ENCODE measurements around the gene LDAH.

DNA sequence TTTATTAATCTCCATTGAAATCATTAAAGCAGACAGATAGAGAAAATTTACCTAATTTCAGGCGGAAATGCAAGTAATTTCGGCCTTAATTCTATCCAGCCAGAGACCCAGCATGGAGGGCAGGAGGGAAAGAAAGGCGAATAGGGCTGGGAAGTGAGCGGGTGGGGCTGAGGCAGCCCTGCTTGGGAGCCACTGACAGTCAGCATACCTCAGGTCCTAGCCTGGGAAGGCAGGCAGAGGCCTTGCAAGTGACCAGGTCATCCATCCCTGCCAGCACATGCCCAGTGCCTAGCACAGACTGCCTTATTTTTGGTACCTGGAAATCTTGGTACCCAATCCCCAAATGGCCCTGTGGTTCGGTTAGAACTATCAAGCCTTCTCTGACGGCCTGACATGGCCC, 154.4 kb downstream of the LDAH start:
- TF ChIP-seq, protein P1, sequence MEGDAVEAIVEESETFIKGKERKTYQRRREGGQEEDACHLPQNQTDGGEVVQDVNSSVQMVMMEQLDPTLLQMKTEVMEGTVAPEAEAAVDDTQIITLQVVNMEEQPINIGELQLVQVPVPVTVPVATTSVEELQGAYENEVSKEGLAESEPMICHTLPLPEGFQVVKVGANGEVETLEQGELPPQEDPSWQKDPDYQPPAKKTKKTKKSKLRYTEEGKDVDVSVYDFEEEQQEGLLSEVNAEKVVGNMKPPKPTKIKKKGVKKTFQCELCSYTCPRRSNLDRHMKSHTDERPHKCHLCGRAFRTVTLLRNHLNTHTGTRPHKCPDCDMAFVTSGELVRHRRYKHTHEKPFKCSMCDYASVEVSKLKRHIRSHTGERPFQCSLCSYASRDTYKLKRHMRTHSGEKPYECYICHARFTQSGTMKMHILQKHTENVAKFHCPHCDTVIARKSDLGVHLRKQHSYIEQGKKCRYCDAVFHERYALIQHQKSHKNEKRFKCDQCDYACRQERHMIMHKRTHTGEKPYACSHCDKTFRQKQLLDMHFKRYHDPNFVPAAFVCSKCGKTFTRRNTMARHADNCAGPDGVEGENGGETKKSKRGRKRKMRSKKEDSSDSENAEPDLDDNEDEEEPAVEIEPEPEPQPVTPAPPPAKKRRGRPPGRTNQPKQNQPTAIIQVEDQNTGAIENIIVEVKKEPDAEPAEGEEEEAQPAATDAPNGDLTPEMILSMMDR (tag by site-specific recombination; IDR thresholded peaks at IDR 0.05), result no peak
- TF ChIP-seq ZNF133 (tag by site-specific recombination; IDR thresholded peaks at IDR 0.05), result no peak
- no peak for TF ChIP-seq YY1 (tag by site-specific recombination; IDR thresholded peaks at IDR 0.05)
- no peak for TF ChIP-seq ZNF24 (tag by site-specific recombination; IDR thresholded peaks at IDR 0.05)
- TF ChIP-seq, protein P2, sequence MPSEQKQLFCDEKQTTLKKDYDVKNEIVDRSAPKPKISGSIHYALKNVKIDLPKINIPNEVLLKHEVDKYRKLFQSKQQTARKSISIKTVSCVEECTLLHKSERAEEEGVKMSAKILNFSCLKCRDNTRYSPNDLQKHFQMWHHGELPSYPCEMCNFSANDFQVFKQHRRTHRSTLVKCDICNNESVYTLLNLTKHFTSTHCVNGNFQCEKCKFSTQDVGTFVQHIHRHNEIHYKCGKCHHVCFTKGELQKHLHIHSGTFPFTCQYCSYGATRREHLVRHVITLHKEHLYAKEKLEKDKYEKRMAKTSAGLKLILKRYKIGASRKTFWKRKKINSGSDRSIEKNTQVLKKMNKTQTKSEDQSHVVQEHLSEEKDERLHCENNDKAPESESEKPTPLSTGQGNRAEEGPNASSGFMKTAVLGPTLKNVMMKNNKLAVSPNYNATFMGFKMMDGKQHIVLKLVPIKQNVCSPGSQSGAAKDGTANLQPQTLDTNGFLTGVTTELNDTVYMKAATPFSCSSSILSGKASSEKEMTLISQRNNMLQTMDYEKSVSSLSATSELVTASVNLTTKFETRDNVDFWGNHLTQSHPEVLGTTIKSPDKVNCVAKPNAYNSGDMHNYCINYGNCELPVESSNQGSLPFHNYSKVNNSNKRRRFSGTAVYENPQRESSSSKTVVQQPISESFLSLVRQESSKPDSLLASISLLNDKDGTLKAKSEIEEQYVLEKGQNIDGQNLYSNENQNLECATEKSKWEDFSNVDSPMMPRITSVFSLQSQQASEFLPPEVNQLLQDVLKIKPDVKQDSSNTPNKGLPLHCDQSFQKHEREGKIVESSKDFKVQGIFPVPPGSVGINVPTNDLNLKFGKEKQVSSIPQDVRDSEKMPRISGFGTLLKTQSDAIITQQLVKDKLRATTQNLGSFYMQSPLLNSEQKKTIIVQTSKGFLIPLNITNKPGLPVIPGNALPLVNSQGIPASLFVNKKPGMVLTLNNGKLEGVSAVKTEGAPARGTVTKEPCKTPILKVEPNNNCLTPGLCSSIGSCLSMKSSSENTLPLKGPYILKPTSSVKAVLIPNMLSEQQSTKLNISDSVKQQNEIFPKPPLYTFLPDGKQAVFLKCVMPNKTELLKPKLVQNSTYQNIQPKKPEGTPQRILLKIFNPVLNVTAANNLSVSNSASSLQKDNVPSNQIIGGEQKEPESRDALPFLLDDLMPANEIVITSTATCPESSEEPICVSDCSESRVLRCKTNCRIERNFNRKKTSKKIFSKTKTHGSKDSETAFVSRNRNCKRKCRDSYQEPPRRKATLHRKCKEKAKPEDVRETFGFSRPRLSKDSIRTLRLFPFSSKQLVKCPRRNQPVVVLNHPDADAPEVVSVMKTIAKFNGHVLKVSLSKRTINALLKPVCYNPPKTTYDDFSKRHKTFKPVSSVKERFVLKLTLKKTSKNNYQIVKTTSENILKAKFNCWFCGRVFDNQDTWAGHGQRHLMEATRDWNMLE (tag by site-specific recombination; conservative IDR thresholded peaks at IDR 0.05; ENCODE audit: low read depth), result no peak
- TF ChIP-seq, protein P3, sequence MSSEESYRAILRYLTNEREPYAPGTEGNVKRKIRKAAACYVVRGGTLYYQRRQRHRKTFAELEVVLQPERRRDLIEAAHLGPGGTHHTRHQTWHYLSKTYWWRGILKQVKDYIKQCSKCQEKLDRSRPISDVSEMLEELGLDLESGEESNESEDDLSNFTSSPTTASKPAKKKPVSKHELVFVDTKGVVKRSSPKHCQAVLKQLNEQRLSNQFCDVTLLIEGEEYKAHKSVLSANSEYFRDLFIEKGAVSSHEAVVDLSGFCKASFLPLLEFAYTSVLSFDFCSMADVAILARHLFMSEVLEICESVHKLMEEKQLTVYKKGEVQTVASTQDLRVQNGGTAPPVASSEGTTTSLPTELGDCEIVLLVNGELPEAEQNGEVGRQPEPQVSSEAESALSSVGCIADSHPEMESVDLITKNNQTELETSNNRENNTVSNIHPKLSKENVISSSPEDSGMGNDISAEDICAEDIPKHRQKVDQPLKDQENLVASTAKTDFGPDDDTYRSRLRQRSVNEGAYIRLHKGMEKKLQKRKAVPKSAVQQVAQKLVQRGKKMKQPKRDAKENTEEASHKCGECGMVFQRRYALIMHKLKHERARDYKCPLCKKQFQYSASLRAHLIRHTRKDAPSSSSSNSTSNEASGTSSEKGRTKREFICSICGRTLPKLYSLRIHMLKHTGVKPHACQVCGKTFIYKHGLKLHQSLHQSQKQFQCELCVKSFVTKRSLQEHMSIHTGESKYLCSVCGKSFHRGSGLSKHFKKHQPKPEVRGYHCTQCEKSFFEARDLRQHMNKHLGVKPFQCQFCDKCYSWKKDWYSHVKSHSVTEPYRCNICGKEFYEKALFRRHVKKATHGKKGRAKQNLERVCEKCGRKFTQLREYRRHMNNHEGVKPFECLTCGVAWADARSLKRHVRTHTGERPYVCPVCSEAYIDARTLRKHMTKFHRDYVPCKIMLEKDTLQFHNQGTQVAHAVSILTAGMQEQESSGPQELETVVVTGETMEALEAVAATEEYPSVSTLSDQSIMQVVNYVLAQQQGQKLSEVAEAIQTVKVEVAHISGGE (tag by site-specific recombination; conservative IDR thresholded peaks at IDR 0.05; ENCODE audit: low read depth), result no peak
- TF ChIP-seq ZNF837 (tag by site-specific recombination; IDR thresholded peaks at IDR 0.05), result no peak
- no peak for TF ChIP-seq ZNF654 (tag by site-specific recombination; IDR thresholded peaks at IDR 0.05; ENCODE audit: low read depth)
- TF ChIP-seq, protein P4, sequence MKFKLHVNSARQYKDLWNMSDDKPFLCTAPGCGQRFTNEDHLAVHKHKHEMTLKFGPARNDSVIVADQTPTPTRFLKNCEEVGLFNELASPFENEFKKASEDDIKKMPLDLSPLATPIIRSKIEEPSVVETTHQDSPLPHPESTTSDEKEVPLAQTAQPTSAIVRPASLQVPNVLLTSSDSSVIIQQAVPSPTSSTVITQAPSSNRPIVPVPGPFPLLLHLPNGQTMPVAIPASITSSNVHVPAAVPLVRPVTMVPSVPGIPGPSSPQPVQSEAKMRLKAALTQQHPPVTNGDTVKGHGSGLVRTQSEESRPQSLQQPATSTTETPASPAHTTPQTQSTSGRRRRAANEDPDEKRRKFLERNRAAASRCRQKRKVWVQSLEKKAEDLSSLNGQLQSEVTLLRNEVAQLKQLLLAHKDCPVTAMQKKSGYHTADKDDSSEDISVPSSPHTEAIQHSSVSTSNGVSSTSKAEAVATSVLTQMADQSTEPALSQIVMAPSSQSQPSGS (tag by site-specific recombination; IDR thresholded peaks at IDR 0.05; ENCODE audit: low read depth), result no peak
- TF ChIP-seq ZNF274 (IDR thresholded peaks at IDR 0.05; ENCODE audit: low read length), result no peak
- TF ChIP-seq ZNF274 (tag by site-specific recombination; IDR thresholded peaks at IDR 0.05; ENCODE audit: borderline replicate concordance), result no peak
- no peak for TF ChIP-seq ZNF266 (tag by site-specific recombination; IDR thresholded peaks at IDR 0.05; ENCODE audit: low read depth)
- no peak for TF ChIP-seq ZNF664 (tag by site-specific recombination; IDR thresholded peaks at IDR 0.05)
- no peak for TF ChIP-seq ZNF140 (tag by site-specific recombination; IDR thresholded peaks at IDR 0.05)
